GM12878 (cell line): ENCODE results near the gene SLC12A4.

Experiments used
- JUNB ChIP-seq: IDR thresholded peaks from 2 replicates; pipeline ENCODE4 v1.6.1; 2016; ENCODE audit warnings: antibody characterized with exemption, mild to moderate bottlenecking
- POLR2A ChIP-seq: IDR thresholded peaks from 2 replicates; pipeline ENCODE4 v1.6.1; 2011; ENCODE audit warnings: low read depth, mild to moderate bottlenecking, low read length
- ZZZ3 ChIP-seq: IDR thresholded peaks from 2 replicates; pipeline ENCODE4 v1.6.1; 2011; ENCODE audit warnings: low read depth; ENCODE audit not compliant: control insufficient read depth, insufficient read length
- TF ChIP-seq, protein P1 (sequence below): fragments of 450-650 bp; IDR thresholded peaks from 2 replicates; pipeline ENCODE4 v1.6.1; 2017; ENCODE audit warnings: mild to moderate bottlenecking, moderate library complexity
- TF ChIP-seq, protein P2 (sequence below), 3 experiments: IDR thresholded peaks in 2 of 3; conservative IDR thresholded peaks in 1 of 3; 2 replicates each; pipeline ENCODE4 v1.5.1; 2011; ENCODE audit warnings: low read depth in 3 of 3, low read length in 3 of 3, mild to moderate bottlenecking in 3 of 3, control low read depth in 2 of 3, moderate library complexity in 2 of 3, inconsistent platforms in 1 of 3, mixed read lengths in 1 of 3; ENCODE audit not compliant: control insufficient read depth in 2 of 3, insufficient read depth in 1 of 3; ENCODE audit errors: extremely low read depth in 1 of 3

DNA sequence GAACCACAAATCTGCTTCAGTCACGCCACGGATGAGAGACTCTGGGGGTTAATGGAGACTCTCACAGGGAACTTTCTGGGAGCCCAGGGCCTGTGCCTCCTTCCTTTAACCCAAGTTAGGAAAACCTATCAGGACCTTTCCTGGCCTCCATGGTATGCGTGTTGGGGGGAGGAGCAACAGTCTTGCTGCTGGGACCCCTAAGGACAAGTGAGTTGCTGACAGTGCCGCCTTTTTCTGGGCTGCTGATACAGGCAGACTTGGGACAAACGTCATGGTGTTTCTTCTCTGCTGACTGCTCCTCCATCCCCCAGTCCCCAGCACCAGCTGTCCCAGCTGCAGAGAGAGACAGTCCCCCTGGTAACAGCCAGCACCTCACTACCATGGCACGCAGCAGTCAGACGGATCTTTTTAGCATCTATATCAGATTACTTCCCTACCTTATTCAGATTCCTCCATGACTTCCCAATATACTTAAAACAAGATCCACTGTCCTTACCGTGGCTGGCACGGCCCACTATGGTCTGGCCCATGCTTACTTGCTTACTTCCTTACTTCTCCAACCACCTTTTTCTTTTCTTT is 40.8 kb upstream of the SLC12A4 start:
- TF ChIP-seq, protein P1, sequence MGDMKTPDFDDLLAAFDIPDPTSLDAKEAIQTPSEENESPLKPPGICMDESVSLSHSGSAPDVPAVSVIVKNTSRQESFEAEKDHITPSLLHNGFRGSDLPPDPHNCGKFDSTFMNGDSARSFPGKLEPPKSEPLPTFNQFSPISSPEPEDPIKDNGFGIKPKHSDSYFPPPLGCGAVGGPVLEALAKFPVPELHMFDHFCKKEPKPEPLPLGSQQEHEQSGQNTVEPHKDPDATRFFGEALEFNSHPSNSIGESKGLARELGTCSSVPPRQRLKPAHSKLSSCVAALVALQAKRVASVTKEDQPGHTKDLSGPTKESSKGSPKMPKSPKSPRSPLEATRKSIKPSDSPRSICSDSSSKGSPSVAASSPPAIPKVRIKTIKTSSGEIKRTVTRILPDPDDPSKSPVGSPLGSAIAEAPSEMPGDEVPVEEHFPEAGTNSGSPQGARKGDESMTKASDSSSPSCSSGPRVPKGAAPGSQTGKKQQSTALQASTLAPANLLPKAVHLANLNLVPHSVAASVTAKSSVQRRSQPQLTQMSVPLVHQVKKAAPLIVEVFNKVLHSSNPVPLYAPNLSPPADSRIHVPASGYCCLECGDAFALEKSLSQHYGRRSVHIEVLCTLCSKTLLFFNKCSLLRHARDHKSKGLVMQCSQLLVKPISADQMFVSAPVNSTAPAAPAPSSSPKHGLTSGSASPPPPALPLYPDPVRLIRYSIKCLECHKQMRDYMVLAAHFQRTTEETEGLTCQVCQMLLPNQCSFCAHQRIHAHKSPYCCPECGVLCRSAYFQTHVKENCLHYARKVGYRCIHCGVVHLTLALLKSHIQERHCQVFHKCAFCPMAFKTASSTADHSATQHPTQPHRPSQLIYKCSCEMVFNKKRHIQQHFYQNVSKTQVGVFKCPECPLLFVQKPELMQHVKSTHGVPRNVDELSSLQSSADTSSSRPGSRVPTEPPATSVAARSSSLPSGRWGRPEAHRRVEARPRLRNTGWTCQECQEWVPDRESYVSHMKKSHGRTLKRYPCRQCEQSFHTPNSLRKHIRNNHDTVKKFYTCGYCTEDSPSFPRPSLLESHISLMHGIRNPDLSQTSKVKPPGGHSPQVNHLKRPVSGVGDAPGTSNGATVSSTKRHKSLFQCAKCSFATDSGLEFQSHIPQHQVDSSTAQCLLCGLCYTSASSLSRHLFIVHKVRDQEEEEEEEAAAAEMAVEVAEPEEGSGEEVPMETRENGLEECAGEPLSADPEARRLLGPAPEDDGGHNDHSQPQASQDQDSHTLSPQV = no peak
- TF ChIP-seq, protein P2, sequence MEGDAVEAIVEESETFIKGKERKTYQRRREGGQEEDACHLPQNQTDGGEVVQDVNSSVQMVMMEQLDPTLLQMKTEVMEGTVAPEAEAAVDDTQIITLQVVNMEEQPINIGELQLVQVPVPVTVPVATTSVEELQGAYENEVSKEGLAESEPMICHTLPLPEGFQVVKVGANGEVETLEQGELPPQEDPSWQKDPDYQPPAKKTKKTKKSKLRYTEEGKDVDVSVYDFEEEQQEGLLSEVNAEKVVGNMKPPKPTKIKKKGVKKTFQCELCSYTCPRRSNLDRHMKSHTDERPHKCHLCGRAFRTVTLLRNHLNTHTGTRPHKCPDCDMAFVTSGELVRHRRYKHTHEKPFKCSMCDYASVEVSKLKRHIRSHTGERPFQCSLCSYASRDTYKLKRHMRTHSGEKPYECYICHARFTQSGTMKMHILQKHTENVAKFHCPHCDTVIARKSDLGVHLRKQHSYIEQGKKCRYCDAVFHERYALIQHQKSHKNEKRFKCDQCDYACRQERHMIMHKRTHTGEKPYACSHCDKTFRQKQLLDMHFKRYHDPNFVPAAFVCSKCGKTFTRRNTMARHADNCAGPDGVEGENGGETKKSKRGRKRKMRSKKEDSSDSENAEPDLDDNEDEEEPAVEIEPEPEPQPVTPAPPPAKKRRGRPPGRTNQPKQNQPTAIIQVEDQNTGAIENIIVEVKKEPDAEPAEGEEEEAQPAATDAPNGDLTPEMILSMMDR (IDR thresholded peaks at IDR 0.05 in 2 of 3, conservative IDR thresholded peaks at IDR 0.05 in 1 of 3; ENCODE audit: control insufficient read depth in 2 of 3, extremely low read depth in 1 of 3, insufficient read depth in 1 of 3, low read depth in 3 of 3, low read length in 3 of 3) = no peak
- TF ChIP-seq JUNB = no peak
- no peak for TF ChIP-seq ZZZ3
- TF ChIP-seq POLR2A = no peak
